Suprapubic skin (tissue), 4 donors: ENCODE measurements around the gene TLCD3B. TPM values are rescaled to one million over a fixed set of nuclear protein-coding genes. Genes with fewer than 3 reads are reported as not detected.

Source experiments
- DNase-seq, 2 donors: peaks; one replicate each; pipeline ENCODE4 v3.0.0-alpha.2; 2019; ENCODE audit warnings: low spot score in 2 of 2
- H3K27ac ChIP-seq: fragments of 200-600 bp; sonication (generic); one replicate; pipeline ENCODE4 v1.5.1; 2019
- H3K27me3 ChIP-seq: fragments of 200-600 bp; sonication (generic); one replicate; pipeline ENCODE4 v1.5.1; 2019
- H3K36me3 ChIP-seq: fragments of 200-600 bp; sonication (generic); one replicate; pipeline ENCODE4 v1.5.1; 2019
- H3K4me1 ChIP-seq: fragments of 200-600 bp; sonication (generic); one replicate; pipeline ENCODE4 v1.5.1; 2019
- H3K4me3 ChIP-seq: fragments of 200-600 bp; sonication (generic); one replicate; pipeline ENCODE4 v1.5.1; 2019; ENCODE audit warnings: mild to moderate bottlenecking
- H3K9me3 ChIP-seq: fragments of 200-600 bp; sonication (generic); one replicate; pipeline ENCODE4 v1.5.1; 2019
- EP300 ChIP-seq: sonication (generic); formaldehyde crosslinking; IDR thresholded peaks from one replicate; pipeline ENCODE4 v1.6.1; 2017; ENCODE audit warnings: antibody characterized with exemption
- POLR2A ChIP-seq, 2 donors: fragments of 450-650 bp; IDR thresholded peaks; one replicate each; pipeline ENCODE4 v1.6.1; 2017; ENCODE audit warnings: antibody characterized with exemption in 2 of 2, mild to moderate bottlenecking in 2 of 2, moderate library complexity in 2 of 2
- POLR2AphosphoS5 ChIP-seq, 3 donors: sonication (generic); formaldehyde crosslinking; IDR thresholded peaks; one replicate each; pipeline ENCODE4 v1.6.1; 2017; ENCODE audit warnings: antibody characterized with exemption in 3 of 3
- WGBS: methylation state at CpG from one replicate; pipeline ENCODE4 v1.1.5; 2018; 5-methylcytosine and 5-hydroxymethylcytosine counted together
- total RNA-seq, 4 donors: library from RNA; depleted of rRNA; stranded (reverse); fragments of >200 nt; gene quantifications; one replicate each; pipeline ENCODE4 v1.1.0, GENCODE V29; 2016
- TF ChIP-seq, protein P1 (sequence below), 2 donors: fragments of 200-600 bp in 1 of 2; fragments of 450-650 bp in 1 of 2; sonication (generic) in 1 of 2; IDR thresholded peaks; one replicate each; pipeline ENCODE4 v1.5.1; 2016 to 2019; ENCODE audit warnings: antibody characterized with exemption in 2 of 2, mild to moderate bottlenecking in 1 of 2, moderate library complexity in 1 of 2

TLCD3B gene
- total RNA-seq, 4 donors from 2014 or later, result 0.81 to 1.4 TPM; not detected in 2

DNA sequence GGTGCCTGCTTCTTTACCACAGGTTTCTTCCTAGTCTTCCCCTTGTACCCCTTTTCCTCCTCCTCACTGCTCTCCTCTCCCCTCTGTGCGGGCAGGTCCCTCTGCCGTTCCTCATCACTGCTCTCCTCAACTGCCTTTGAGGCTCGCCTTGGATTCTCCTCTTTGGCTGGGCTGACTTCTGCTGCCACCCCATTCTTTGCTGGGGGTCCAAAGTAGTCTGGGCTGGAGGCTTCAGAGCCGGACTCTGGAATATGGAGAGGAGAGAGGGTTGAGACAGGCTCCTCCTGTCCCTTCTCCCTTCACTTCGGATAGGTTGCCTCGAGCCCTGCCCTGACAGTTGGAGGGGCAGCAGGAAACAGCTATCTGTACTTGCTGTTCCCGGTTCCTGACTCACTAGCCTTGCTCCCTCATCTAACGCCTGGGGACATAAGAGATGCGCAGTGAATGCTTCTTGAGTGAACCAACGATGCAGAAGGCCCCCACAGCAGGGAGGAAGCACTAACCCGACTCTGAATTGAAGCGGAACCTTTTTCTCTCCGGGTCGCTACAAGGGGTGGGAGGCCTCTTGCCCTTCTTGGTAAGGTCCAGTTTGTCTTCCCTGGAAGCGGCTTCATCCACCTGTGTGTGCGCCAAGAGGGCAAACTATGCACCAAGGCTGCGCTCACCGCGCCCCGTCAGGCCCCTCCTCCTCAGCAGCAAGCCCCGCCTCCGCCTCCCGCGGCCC lies 36.3 kb downstream of the TLCD3B start:
- no peaks in the 10 kb centered on the region for H3K27me3 ChIP-seq
- H3K36me3 ChIP-seq, result peaks cover 52% of the 10 kb centered on the region
- H3K27ac ChIP-seq, result peak overlapping the region; percentile 96
- no peaks in the 10 kb centered on the region for H3K9me3 ChIP-seq
- peaks cover 29% of the 10 kb centered on the region for H3K4me1 ChIP-seq
- H3K4me3 ChIP-seq, result peak overlapping the region; percentile 80
- TF ChIP-seq EP300 (no peak), POLR2A (IDR thresholded peaks at IDR 0.05) (no peak), POLR2AphosphoS5 (IDR thresholded peaks at IDR 0.05) (no peak)
- TF ChIP-seq, protein P1, sequence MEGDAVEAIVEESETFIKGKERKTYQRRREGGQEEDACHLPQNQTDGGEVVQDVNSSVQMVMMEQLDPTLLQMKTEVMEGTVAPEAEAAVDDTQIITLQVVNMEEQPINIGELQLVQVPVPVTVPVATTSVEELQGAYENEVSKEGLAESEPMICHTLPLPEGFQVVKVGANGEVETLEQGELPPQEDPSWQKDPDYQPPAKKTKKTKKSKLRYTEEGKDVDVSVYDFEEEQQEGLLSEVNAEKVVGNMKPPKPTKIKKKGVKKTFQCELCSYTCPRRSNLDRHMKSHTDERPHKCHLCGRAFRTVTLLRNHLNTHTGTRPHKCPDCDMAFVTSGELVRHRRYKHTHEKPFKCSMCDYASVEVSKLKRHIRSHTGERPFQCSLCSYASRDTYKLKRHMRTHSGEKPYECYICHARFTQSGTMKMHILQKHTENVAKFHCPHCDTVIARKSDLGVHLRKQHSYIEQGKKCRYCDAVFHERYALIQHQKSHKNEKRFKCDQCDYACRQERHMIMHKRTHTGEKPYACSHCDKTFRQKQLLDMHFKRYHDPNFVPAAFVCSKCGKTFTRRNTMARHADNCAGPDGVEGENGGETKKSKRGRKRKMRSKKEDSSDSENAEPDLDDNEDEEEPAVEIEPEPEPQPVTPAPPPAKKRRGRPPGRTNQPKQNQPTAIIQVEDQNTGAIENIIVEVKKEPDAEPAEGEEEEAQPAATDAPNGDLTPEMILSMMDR (IDR thresholded peaks at IDR 0.05), result no peak
- WGBS, result 12% methylated on average over 16 of the region's 24 CpGs
- peak in 1 of 2 donors; percentile 52 for DNase-seq

DNA sequence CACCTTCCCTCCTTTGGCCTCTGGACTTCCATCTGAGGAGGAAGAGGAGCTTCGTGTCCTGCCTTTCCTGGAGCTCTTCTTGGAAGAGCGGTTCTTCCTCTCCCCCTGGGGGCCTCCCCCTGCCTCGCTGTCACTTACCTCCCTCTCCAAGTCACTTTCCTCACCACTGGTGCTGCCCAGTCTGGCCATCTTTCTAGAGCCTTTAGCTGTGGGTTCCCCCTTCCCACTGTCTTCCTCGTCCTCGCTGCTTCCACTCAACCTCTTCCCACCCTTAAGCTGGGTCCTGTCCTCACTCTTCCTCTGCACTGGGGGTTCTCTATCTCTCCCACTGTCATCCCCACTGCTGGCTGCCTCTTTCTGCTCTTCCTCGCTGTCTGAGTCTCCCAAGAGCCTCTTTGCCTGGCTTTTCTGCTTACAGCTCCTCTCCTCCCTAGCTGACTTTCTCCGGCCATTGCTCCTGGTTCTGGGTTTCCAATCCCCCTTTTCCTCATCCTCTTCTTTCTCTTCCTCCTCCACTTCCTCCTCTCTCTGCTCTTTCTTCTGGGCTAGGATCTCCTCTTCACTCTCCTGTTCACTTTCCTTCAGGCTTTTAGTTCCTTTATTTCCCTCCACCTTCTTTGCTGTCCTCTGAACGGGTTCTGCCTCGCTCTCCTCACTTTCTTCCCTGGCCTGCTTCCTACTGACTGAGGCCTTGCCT lies 37.0 kb downstream of the TLCD3B start:
- peaks cover 29% of the 10 kb centered on the region for H3K4me1 ChIP-seq
- peak overlapping the region; percentile 80 for H3K4me3 ChIP-seq
- H3K9me3 ChIP-seq, result no peaks in the 10 kb centered on the region
- 86% methylated on average over 9 of the region's 9 CpGs for WGBS
- no peak for DNase-seq
- peak overlapping the region; percentile 45 for H3K27ac ChIP-seq
- no peak for TF ChIP-seq POLR2A (IDR thresholded peaks at IDR 0.05)
- TF ChIP-seq, protein P1 (IDR thresholded peaks at IDR 0.05), result no peak
- TF ChIP-seq POLR2AphosphoS5 (IDR thresholded peaks at IDR 0.05), result no peak
- no peak for TF ChIP-seq EP300
- peaks cover 52% of the 10 kb centered on the region for H3K36me3 ChIP-seq
- no peaks in the 10 kb centered on the region for H3K27me3 ChIP-seq

DNA sequence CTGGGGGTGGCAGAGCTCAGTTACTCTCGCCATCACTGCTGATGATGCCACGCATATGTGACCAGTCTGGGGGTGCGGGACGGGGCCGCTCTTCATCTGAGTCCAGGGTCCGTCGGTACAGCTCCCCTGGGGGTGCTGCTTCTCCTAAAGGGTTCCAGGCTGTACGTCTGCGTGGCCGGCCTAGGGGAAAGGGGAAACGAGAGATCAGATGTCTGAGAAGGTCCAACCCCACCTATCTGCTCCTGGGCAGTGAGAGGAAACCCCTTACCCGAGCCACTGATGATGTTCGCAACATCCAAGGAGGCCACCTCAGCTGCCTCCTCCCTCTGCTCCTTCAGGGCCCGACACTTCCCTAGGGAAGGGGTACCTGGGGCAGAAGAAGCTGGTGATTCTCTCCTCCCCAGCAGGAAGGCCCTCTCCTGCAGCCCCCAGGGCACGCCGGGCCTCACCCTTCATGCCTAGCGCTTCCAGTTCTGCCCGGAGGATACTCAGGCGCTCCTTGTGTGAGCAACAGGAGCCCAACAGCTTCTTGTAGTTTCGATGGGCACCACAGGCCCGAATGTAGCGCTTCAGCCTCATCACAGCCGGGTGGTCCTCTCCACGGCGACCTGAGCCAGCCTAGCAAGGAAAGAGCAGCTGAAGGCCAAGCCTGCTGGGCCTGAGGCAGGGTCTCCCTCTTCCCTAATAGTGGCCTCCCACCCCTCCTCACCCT lies 37.7 kb downstream of the TLCD3B start:
- TF ChIP-seq EP300, result no peak
- no peak for TF ChIP-seq POLR2A (IDR thresholded peaks at IDR 0.05)
- TF ChIP-seq POLR2AphosphoS5 (IDR thresholded peaks at IDR 0.05), result no peak
- TF ChIP-seq, protein P1 (IDR thresholded peaks at IDR 0.05), result no peak
- no peak overlapping the region for H3K4me3 ChIP-seq
- H3K9me3 ChIP-seq, result no peaks in the 10 kb centered on the region
- no peaks in the 10 kb centered on the region for H3K27me3 ChIP-seq
- peaks cover 29% of the 10 kb centered on the region for H3K4me1 ChIP-seq
- H3K36me3 ChIP-seq, result peaks cover 59% of the 10 kb centered on the region
- peak in 1 of 2 donors; percentile 56 for DNase-seq
- whole genome bisulfite sequencing, result 80% methylated on average over 11 of the region's 25 CpGs
- no peak overlapping the region for H3K27ac ChIP-seq

DNA sequence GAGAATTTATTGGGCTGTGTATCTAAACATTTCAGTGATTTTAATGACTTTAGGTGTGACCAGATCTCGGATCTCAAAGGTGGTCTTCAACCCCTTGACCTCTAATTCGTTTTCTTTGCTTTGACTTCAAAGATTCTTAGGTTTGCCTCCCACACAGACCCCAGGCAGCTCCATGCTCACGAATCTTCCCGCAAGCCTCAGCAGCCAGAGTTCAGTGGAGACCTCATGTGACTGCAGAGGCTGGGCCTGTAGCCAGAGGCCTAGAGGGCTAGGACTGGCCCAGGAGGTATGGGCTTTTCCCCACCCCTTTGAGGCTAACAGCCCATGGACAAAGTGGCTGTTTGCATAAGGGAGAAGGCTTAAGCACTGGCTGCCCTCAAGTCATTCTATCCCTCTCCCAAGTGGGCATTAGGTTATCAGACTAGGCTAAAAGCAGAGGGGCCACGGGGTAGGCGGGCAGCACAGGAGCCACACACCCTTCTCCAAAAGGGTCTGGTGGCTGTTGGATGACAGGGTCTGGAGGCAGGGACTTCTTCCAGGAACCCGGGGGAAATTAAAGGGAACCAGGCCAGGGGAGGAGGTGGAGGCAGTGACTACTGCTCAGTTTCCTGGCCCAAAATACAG lies 38.6 kb downstream of the TLCD3B start:
- 52% methylated on average over 7 of the region's 7 CpGs for WGBS
- H3K9me3 ChIP-seq, result no peaks in the 10 kb centered on the region
- peak in 1 of 2 donors; percentile 51 for DNase-seq
- H3K4me3 ChIP-seq, result no peak overlapping the region
- H3K4me1 ChIP-seq, result peaks cover 29% of the 10 kb centered on the region
- peaks cover 67% of the 10 kb centered on the region for H3K36me3 ChIP-seq
- no peak overlapping the region for H3K27ac ChIP-seq
- TF ChIP-seq EP300 (no peak), POLR2A (IDR thresholded peaks at IDR 0.05) (no peak), POLR2AphosphoS5 (IDR thresholded peaks at IDR 0.05) (no peak)
- TF ChIP-seq, protein P1 (IDR thresholded peaks at IDR 0.05), result no peak
- H3K27me3 ChIP-seq, result no peaks in the 10 kb centered on the region
